Neural cell (in vitro differentiated cells): ENCODE data around the gene EXOC6B. TPM values are rescaled to one million over a fixed set of nuclear protein-coding genes. Genes with fewer than 3 reads are reported as not detected.

Source experiments
- H2AFZ ChIP-seq: fragments of 200-600, 300-800 bp; sonication (generic), shearing (Covaris generic); 2 replicates; pipeline ENCODE4 v1.6.0; 2014; ENCODE audit warnings: low read depth, mild to moderate bottlenecking, antibody characterized with exemption, low read length, moderate library complexity
- H3F3A ChIP-seq: fragments of 200-600 bp; shearing (Covaris generic); 2 replicates; pipeline ENCODE4 v1.6.1; 2016; ENCODE audit warnings: mild to moderate bottlenecking, moderate library complexity, mixed read lengths, antibody characterized with exemption, low read length; ENCODE audit not compliant: insufficient read depth, poor library complexity, severe bottlenecking
- H3K27ac ChIP-seq: fragments of 200-600, 300-800 bp; sonication (generic), shearing (Covaris generic); 2 replicates; pipeline ENCODE4 v1.5.1; 2014; ENCODE audit warnings: mild to moderate bottlenecking, low read length, moderate library complexity
- H3K27me3 ChIP-seq: fragments of 300-800, 200-600 bp; sonication (generic), shearing (Covaris generic); 2 replicates; pipeline ENCODE4 v1.6.0; 2014; ENCODE audit warnings: mild to moderate bottlenecking, low read depth, low read length, moderate library complexity; ENCODE audit not compliant: insufficient read depth
- H3K36me3 ChIP-seq: fragments of 300-800, 200-600 bp; sonication (generic), shearing (Covaris generic); 2 replicates; pipeline ENCODE4 v1.5.1; 2014; ENCODE audit warnings: mild to moderate bottlenecking, antibody characterized with exemption, low read length, moderate library complexity; ENCODE audit not compliant: insufficient read depth
- H3K4me2 ChIP-seq: fragments of 300-800, 200-600 bp; sonication (generic), shearing (Covaris generic); 2 replicates; pipeline ENCODE4 v1.6.0; 2014; ENCODE audit warnings: mild to moderate bottlenecking, low read length
- H3K4me3 ChIP-seq: fragments of 300-800, 200-600 bp; sonication (generic), shearing (Covaris generic); 2 replicates; pipeline ENCODE4 v1.5.1; 2014; ENCODE audit warnings: mild to moderate bottlenecking, low read length, moderate library complexity
- H3K79me2 ChIP-seq: fragments of 200-600 bp; shearing (Covaris generic); replicated peaks from 2 replicates; pipeline ENCODE4 v1.6.0; 2014; ENCODE audit warnings: mild to moderate bottlenecking, low read length, moderate library complexity; ENCODE audit not compliant: insufficient read depth
- H3K9ac ChIP-seq: fragments of 300-800, 200-600 bp; sonication (generic), shearing (Covaris generic); 2 replicates; pipeline ENCODE4 v1.6.1; 2016; ENCODE audit warnings: mild to moderate bottlenecking, low read length, mixed read lengths
- H3K9me2 ChIP-seq: fragments of 200-600 bp; shearing (Covaris generic); 2 replicates; pipeline ENCODE4 v1.6.1; 2016; ENCODE audit warnings: mild to moderate bottlenecking, low read length, mixed read lengths; ENCODE audit not compliant: insufficient read depth
- H3K9me3 ChIP-seq: fragments of 200-600, 300-800 bp; sonication (generic), shearing (Covaris generic); 2 replicates; pipeline ENCODE4 v1.6.1; 2016; ENCODE audit warnings: mild to moderate bottlenecking, mixed run types, low read length, moderate library complexity, mixed read lengths
- H4K20me1 ChIP-seq: fragments of 200-600 bp; shearing (Covaris generic); 2 replicates; pipeline ENCODE4 v1.6.1; 2016; ENCODE audit warnings: mild to moderate bottlenecking, mixed run types; ENCODE audit not compliant: insufficient read depth
- CTCF ChIP-seq: fragments of 450-650 bp; IDR thresholded peaks from 2 replicates; pipeline ENCODE4 v1.5.1; 2014; ENCODE audit warnings: antibody characterized with exemption, mild to moderate bottlenecking, moderate library complexity; ENCODE audit not compliant: poor library complexity, severe bottlenecking
- EP300 ChIP-seq: fragments of 450-650 bp; conservative IDR thresholded peaks from 2 replicates; pipeline ENCODE4 v1.6.1; 2014; ENCODE audit warnings: antibody characterized with exemption, mild to moderate bottlenecking, moderate library complexity; ENCODE audit not compliant: poor library complexity, severe bottlenecking
- EZH2 ChIP-seq: fragments of 200-600, 300-800 bp; shearing (Covaris generic), sonication (generic); IDR thresholded peaks from 2 replicates; pipeline ENCODE4 v1.6.1; 2014; ENCODE audit warnings: antibody characterized with exemption, low read length, borderline replicate concordance, mild to moderate bottlenecking; ENCODE audit not compliant: insufficient read depth, poor library complexity, severe bottlenecking
- MXI1 ChIP-seq: fragments of 450-650 bp; conservative IDR thresholded peaks from 2 replicates; pipeline ENCODE4 v1.6.1; 2014; ENCODE audit warnings: antibody characterized with exemption, mild to moderate bottlenecking; ENCODE audit not compliant: poor library complexity, severe bottlenecking
- POLR2AphosphoS5 ChIP-seq: IDR thresholded peaks from 2 replicates; pipeline ENCODE4 v1.6.1; 2012
- RAD21 ChIP-seq: fragments of 450-650 bp; conservative IDR thresholded peaks from 2 replicates; pipeline ENCODE4 v1.6.1; 2014; ENCODE audit warnings: antibody characterized with exemption, mild to moderate bottlenecking, moderate library complexity
- REST ChIP-seq: IDR thresholded peaks from 2 replicates; pipeline ENCODE4 v1.6.1; 2012; ENCODE audit warnings: borderline replicate concordance
- SMC3 ChIP-seq: fragments of 450-650 bp; conservative IDR thresholded peaks from 2 replicates; pipeline ENCODE4 v1.6.1; 2014; ENCODE audit warnings: antibody characterized with exemption, mild to moderate bottlenecking, moderate library complexity; ENCODE audit not compliant: poor library complexity
- TAF1 ChIP-seq: IDR thresholded peaks from 2 replicates; pipeline ENCODE4 v1.6.1; 2012; ENCODE audit warnings: low read depth
- polyA plus RNA-seq: library from polyadenylated mRNA; depleted of rRNA; stranded (reverse); fragments of >200 nt; gene quantifications from 2 replicates; pipeline ENCODE4 v1.2.3, GENCODE V29; 2014

Gene EXOC6B
- polyA plus RNA-seq, 1 donor from 2014 or later = 23.4 TPM

GRCh38 chr2:72134997-72135800, 690.6 kb downstream of the EXOC6B start:
- Histone ChIP-seq H3K9me2 (no peaks in the 10 kb centered on the region), H3K9me3 (no peaks in the 10 kb centered on the region), H3K4me3 (no peak overlapping the region), H3K4me2 (no peak overlapping the region), H4K20me1 (no peaks in the 10 kb centered on the region), H3K79me2 (no peaks in the 10 kb centered on the region), H3F3A (no peaks in the 10 kb centered on the region), H3K27ac (no peak overlapping the region), H3K9ac (no peak overlapping the region), H3K27me3 (no peaks in the 10 kb centered on the region), H3K36me3 (no peaks in the 10 kb centered on the region), H2AFZ (no peak overlapping the region)
- TF ChIP-seq EZH2 (no peak), CTCF (no peak), EP300 (no peak), SMC3 (no peak)

DNA sequence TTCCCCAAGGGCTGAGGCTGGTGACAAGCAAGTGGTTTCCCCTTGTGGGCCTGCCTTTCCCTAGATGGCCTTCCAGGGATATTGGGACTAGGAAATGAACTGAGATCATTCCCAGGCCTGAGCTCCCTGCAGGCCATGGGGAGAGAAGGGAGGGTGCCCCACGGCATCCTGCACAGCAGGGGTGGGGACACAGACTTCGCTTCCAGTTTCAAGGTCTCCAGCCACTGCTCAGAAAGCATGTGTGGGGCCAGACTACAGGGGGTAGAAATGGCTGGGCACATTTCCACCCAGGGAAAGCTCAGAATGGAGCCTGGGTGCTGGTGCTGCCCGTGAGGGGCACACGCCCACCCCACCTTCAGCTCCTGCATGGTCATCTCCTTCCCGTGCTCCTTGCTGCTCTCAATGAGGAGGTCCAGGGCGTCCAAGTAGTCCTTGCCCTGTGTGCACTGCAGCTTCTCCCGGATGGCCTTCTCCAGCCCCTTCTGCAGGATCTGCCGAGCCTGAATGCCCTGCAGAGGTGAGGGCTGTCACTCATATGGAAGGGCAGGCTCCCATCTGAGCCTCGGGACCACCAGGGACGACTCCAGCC, 691.3 kb downstream of the EXOC6B start:
- no peaks in the 10 kb centered on the region for H3K27me3 ChIP-seq
- no peak overlapping the region for H3K27ac ChIP-seq

More for the DNA sequence above, 691.3 kb downstream of the EXOC6B start:
- no peaks in the 10 kb centered on the region for H3K9me3 ChIP-seq
- no peak overlapping the region for H3K4me2 ChIP-seq
- H3K4me3 ChIP-seq = no peak overlapping the region
- H3K79me2 ChIP-seq = no peaks in the 10 kb centered on the region
- no peaks in the 10 kb centered on the region for H3F3A ChIP-seq
- no peak overlapping the region for H3K9ac ChIP-seq
- no peaks in the 10 kb centered on the region for H3K36me3 ChIP-seq
- H2AFZ ChIP-seq = no peak overlapping the region
- no peaks in the 10 kb centered on the region for H4K20me1 ChIP-seq
- H3K9me2 ChIP-seq = no peaks in the 10 kb centered on the region
- TF ChIP-seq MXI1 (no peak), REST (no peak), TAF1 (no peak), POLR2AphosphoS5 (no peak), SMC3 (no peak), EZH2 (no peak), CTCF (no peak), RAD21 (no peak), EP300 (no peak)
